Activated naive CD4-positive, alpha-beta T cell treated with anti-CD3 and anti-CD28 coated beads for 36 hours (primary cell): ENCODE data around the gene MYL10. TPM values are rescaled to one million over a fixed set of nuclear protein-coding genes. Genes with fewer than 3 reads are reported as not detected.

ENCODE experiments used
- CTCF ChIA-PET: fragments of 350-600 bp; sonication (Branson Sonifier 250); formaldehyde crosslinking; loops from one replicate; lab custom pipeline; 2021; ENCODE audit warnings: antibody characterized with exemption; lab: Charles Lee
- DNase-seq: peaks from one replicate; pipeline ENCODE4 v3.0.0-alpha.2; 2020
- H3K27ac Mint-ChIP-seq: one replicate; pipeline ENCODE4 v1.8.0; 2021; ENCODE audit warnings: mild to moderate bottlenecking, mixed read lengths
- H3K27me3 Mint-ChIP-seq: one replicate; pipeline ENCODE4 v1.8.0; 2021; ENCODE audit warnings: low read depth, mixed read lengths
- H3K36me3 Mint-ChIP-seq: one replicate; pipeline ENCODE4 v1.8.0; 2021; ENCODE audit warnings: low read depth, mixed read lengths
- H3K4me1 Mint-ChIP-seq: one replicate; pipeline ENCODE4 v1.8.0; 2021; ENCODE audit warnings: low read depth, mixed read lengths
- H3K4me3 Mint-ChIP-seq: one replicate; pipeline ENCODE4 v1.8.0; 2021; ENCODE audit warnings: mild to moderate bottlenecking, moderate library complexity, mixed read lengths
- H3K9me3 Mint-ChIP-seq: one replicate; pipeline ENCODE4 v1.8.0; 2021; ENCODE audit warnings: mixed read lengths
- intact Hi-C: fragments of 100-400 bp; cut with micrococcal nuclease; formaldehyde crosslinking; loops from one replicate; pipeline ENCODE4 v1.15.1; 2023
- total RNA-seq, 2 experiments: library from RNA; stranded (reverse); gene quantifications; one replicate each; pipeline ENCODE4 v1.2.3, GENCODE V29; 2021

MYL10 gene
- total RNA-seq, 2 experiments from 2014 or later = not detected

- DNase-seq = no peak
- no peaks in the 10 kb centered on the region for H3K36me3 Mint-ChIP-seq
- H3K4me1 Mint-ChIP-seq = no peaks in the 10 kb centered on the region
- H3K9me3 Mint-ChIP-seq = no peaks in the 10 kb centered on the region
- H3K27me3 Mint-ChIP-seq = no peaks in the 10 kb centered on the region
- no peak overlapping the region for H3K4me3 Mint-ChIP-seq
- intact Hi-C loops = no loop called here
- CTCF ChIA-PET = no interaction called here
- no peak overlapping the region for H3K27ac Mint-ChIP-seq
Measured at GRCh38 chr7:101589052-101589451, 40.0 kb downstream of the MYL10 start.

- no peak overlapping the region for H3K4me3 Mint-ChIP-seq
- CTCF ChIA-PET = no interaction called here
- no peaks in the 10 kb centered on the region for H3K4me1 Mint-ChIP-seq
- H3K36me3 Mint-ChIP-seq = no peaks in the 10 kb centered on the region
- DNase-seq = no peak
- H3K27me3 Mint-ChIP-seq = no peaks in the 10 kb centered on the region
- no peak overlapping the region for H3K27ac Mint-ChIP-seq
- intact Hi-C loops = no loop called here
- no peaks in the 10 kb centered on the region for H3K9me3 Mint-ChIP-seq
Measured at GRCh38 chr7:101588131-101588935, 40.8 kb downstream of the MYL10 start.

GRCh38 chr7:101586906-101587677 lies 42.0 kb downstream of the MYL10 start:
- Mint-ChIP-seq H3K36me3 (no peaks in the 10 kb centered on the region), H3K4me3 (no peak overlapping the region), H3K27ac (no peak overlapping the region), H3K4me1 (no peaks in the 10 kb centered on the region), H3K27me3 (no peaks in the 10 kb centered on the region), H3K9me3 (no peaks in the 10 kb centered on the region)
- no peak for DNase-seq
- CTCF ChIA-PET = interaction anchor here (0.5 to 0.6 kb wide), 2 partner anchors 25 to 674 kb away, joined by 3 read pairs; no protein-coding TSS in a partner anchor
- intact Hi-C loops = no loop called here

- Mint-ChIP-seq H3K4me3 (no peak overlapping the region), H3K4me1 (no peaks in the 10 kb centered on the region), H3K36me3 (no peaks in the 10 kb centered on the region), H3K27me3 (no peaks in the 10 kb centered on the region), H3K27ac (no peak overlapping the region), H3K9me3 (no peaks in the 10 kb centered on the region)
- intact Hi-C loops = no loop called here
- DNase-seq = no peak
- CTCF ChIA-PET = interaction anchor here (1.2 kb wide), 2 partner anchors 15 to 17 kb away, joined by 3 to 4 read pairs; no protein-coding TSS in a partner anchor
Measured at GRCh38 chr7:101586078-101586905, 42.8 kb downstream of the MYL10 start.

- Mint-ChIP-seq H3K4me1 (no peaks in the 10 kb centered on the region), H3K27me3 (peaks cover 2% of the 10 kb centered on the region), H3K4me3 (no peak overlapping the region), H3K27ac (no peak overlapping the region), H3K9me3 (no peaks in the 10 kb centered on the region), H3K36me3 (no peaks in the 10 kb centered on the region)
- CTCF ChIA-PET = interaction anchor here (0.7 kb wide), 1 partner anchor 654 kb away, joined by 4 read pairs; no protein-coding TSS in a partner anchor
- DNase-seq = no peak
- intact Hi-C loops = no loop called here
Measured at GRCh38 chr7:101582971-101583370, 46.1 kb downstream of the MYL10 start.

- Mint-ChIP-seq H3K27ac (no peak overlapping the region), H3K4me3 (no peak overlapping the region), H3K36me3 (no peaks in the 10 kb centered on the region), H3K27me3 (peaks cover 2% of the 10 kb centered on the region), H3K9me3 (no peaks in the 10 kb centered on the region), H3K4me1 (no peaks in the 10 kb centered on the region)
- intact Hi-C loops = no loop called here
- CTCF ChIA-PET = interaction anchor here (0.5 to 0.6 kb wide), 2 partner anchors 71 to 291 kb away, joined by 3 to 5 read pairs; no protein-coding TSS in a partner anchor
- DNase-seq = no peak
Measured at GRCh38 chr7:101581891-101582290, 47.2 kb downstream of the MYL10 start.

- peaks cover 3% of the 10 kb centered on the region for H3K4me1 Mint-ChIP-seq
- CTCF ChIA-PET = no interaction called here
- no peak overlapping the region for H3K4me3 Mint-ChIP-seq
- H3K27ac Mint-ChIP-seq = no peak overlapping the region
- DNase-seq = no peak
- no peaks in the 10 kb centered on the region for H3K36me3 Mint-ChIP-seq
- intact Hi-C loops = no loop called here
- H3K9me3 Mint-ChIP-seq = no peaks in the 10 kb centered on the region
- H3K27me3 Mint-ChIP-seq = peaks cover 2% of the 10 kb centered on the region
Measured at GRCh38 chr7:101580596-101580995, 48.5 kb downstream of the MYL10 start.

GRCh38 chr7:101578552-101578951 lies 50.5 kb downstream of the MYL10 start:
- no peak overlapping the region for H3K27ac Mint-ChIP-seq
- H3K36me3 Mint-ChIP-seq = no peaks in the 10 kb centered on the region
- H3K27me3 Mint-ChIP-seq = peaks cover 8% of the 10 kb centered on the region
- CTCF ChIA-PET = no interaction called here
- DNase-seq = no peak
- intact Hi-C loops = no loop called here
- H3K4me1 Mint-ChIP-seq = peaks cover 3% of the 10 kb centered on the region
- H3K4me3 Mint-ChIP-seq = no peak overlapping the region
- peaks cover 2% of the 10 kb centered on the region for H3K9me3 Mint-ChIP-seq

- no peaks in the 10 kb centered on the region for H3K36me3 Mint-ChIP-seq
Measured at GRCh38 chr7:101576998-101577397, 52.1 kb downstream of the MYL10 start.

GRCh38 chr7:101575721-101576120 lies 53.4 kb downstream of the MYL10 start:
- H3K36me3 Mint-ChIP-seq = no peaks in the 10 kb centered on the region
- intact Hi-C loops = no loop called here
- no peak overlapping the region for H3K27ac Mint-ChIP-seq
- H3K27me3 Mint-ChIP-seq = peaks cover 9% of the 10 kb centered on the region
- no peak for DNase-seq
- peaks cover 8% of the 10 kb centered on the region for H3K9me3 Mint-ChIP-seq
- CTCF ChIA-PET = no interaction called here
- no peak overlapping the region for H3K4me3 Mint-ChIP-seq
- peaks cover 3% of the 10 kb centered on the region for H3K4me1 Mint-ChIP-seq

More at GRCh38 chr7:101576998-101577397, 52.1 kb downstream of the MYL10 start:
- intact Hi-C loops = no loop called here
- DNase-seq = no peak
- H3K9me3 Mint-ChIP-seq = peaks cover 8% of the 10 kb centered on the region
- H3K4me1 Mint-ChIP-seq = peaks cover 3% of the 10 kb centered on the region
- H3K4me3 Mint-ChIP-seq = no peak overlapping the region
- H3K27me3 Mint-ChIP-seq = peaks cover 9% of the 10 kb centered on the region
- CTCF ChIA-PET = no interaction called here
- no peak overlapping the region for H3K27ac Mint-ChIP-seq

- CTCF ChIA-PET = no interaction called here
Measured at GRCh38 chr7:101575168-101575567, 53.9 kb downstream of the MYL10 start.

GRCh38 chr7:101572156-101572555 lies 56.9 kb downstream of the MYL10 start:
- Mint-ChIP-seq H3K4me3 (no peak overlapping the region), H3K36me3 (no peaks in the 10 kb centered on the region), H3K4me1 (peaks cover 3% of the 10 kb centered on the region), H3K27ac (no peak overlapping the region), H3K9me3 (peaks cover 13% of the 10 kb centered on the region), H3K27me3 (peaks cover 17% of the 10 kb centered on the region)
- intact Hi-C loops = no loop called here
- CTCF ChIA-PET = no interaction called here
- no peak for DNase-seq

More at GRCh38 chr7:101575168-101575567, 53.9 kb downstream of the MYL10 start:
- intact Hi-C loops = no loop called here
- Mint-ChIP-seq H3K4me1 (peaks cover 3% of the 10 kb centered on the region), H3K9me3 (peaks cover 11% of the 10 kb centered on the region), H3K27me3 (peaks cover 12% of the 10 kb centered on the region), H3K27ac (no peak overlapping the region), H3K36me3 (no peaks in the 10 kb centered on the region), H3K4me3 (no peak overlapping the region)
- DNase-seq = no peak
